HepG2 (cell line): ENCODE results near the gene ZPLD1. TPM values are rescaled to one million over a fixed set of nuclear protein-coding genes. Genes with fewer than 3 reads are reported as not detected.

Experiments used
- ATAC-seq: fragments of 200-7000 bp; cut with Tn5 transposase; 3 replicates; pipeline ENCODE4 v1.9.1; 2020; ENCODE audit warnings: mild to moderate bottlenecking, moderate library complexity
- Bru-seq: library from RNA; stranded (reverse); fragments of 400-500 nt; gene quantifications from one replicate; lab custom pipeline; 2021; lab: Mats Ljungman, UMichigan
- BruChase-seq, 2 experiments: library from RNA; stranded (reverse); fragments of 400-500 nt; gene quantifications; one replicate each; lab custom pipeline; 2021; lab: Mats Ljungman, UMichigan
- BruUV-seq: library from RNA; stranded (reverse); fragments of 400-500 nt; replicated peaks from 2 replicates; lab custom pipeline; 2021; lab: Mats Ljungman, UMichigan
- CTCF ChIA-PET: fragments of 300-600 bp; formaldehyde crosslinking; extraction: SDS; loops from one replicate; lab custom pipeline; 2021; ENCODE audit warnings: low total read pairs, inconsistent platforms, low intra/inter-chr PET ratio; lab: Yijun Ruan, JAX
- POLR2A ChIA-PET: fragments of 350-600 bp; sonication (Branson Sonifier 250); formaldehyde crosslinking; loops from one replicate; lab custom pipeline; 2020; ENCODE audit warnings: antibody characterized with exemption, inconsistent platforms; lab: Yijun Ruan, JAX
- DNase-seq: peaks from one replicate; pipeline ENCODE4 v3.0.0-alpha.2; 2015; ENCODE audit warnings: low spot score
- FAIRE-seq: peaks from 3 replicates; lab custom pipeline; 2011; peaks lifted over from hg19 to GRCh38; lab: Jason Lieb, UNC
- H2AFZ ChIP-seq: one replicate; pipeline ENCODE4 v1.6.1; 2011; ENCODE audit warnings: low read length, inconsistent platforms
- H3K27ac ChIP-seq: fragments of 300-600 bp; 3 replicates; pipeline ENCODE4 v1.8.0; 2011; ENCODE audit warnings: mixed run types, mild to moderate bottlenecking, mixed read lengths, low read length, inconsistent platforms; ENCODE audit not compliant: insufficient read depth; ENCODE audit errors: extremely low read length
- H3K27me3 ChIP-seq, 2 experiments: fragments of 200-600 bp in 1 of 2; 2 replicates in 1 of 2; 3 replicates in 1 of 2; pipeline versions ENCODE4 v1.6.0 to v1.8.0; 2011; ENCODE audit warnings: low read length in 2 of 2, mild to moderate bottlenecking in 2 of 2, moderate library complexity in 2 of 2, inconsistent platforms in 1 of 2; ENCODE audit not compliant: insufficient read depth in 2 of 2, control insufficient read depth in 1 of 2
- H3K36me3 ChIP-seq, 2 experiments: fragments of 200-600 bp in 1 of 2; replicated peaks in 1 of 2; 2 replicates in 1 of 2; 3 replicates in 1 of 2; pipeline versions ENCODE4 v1.5.1 to v1.8.0; 2011; ENCODE audit warnings: low read length in 2 of 2, inconsistent platforms in 1 of 2; ENCODE audit not compliant: insufficient read depth in 2 of 2, control insufficient read depth in 1 of 2
- H3K4me1 ChIP-seq: 2 replicates; pipeline ENCODE4 v1.5.1; 2012; ENCODE audit warnings: low read length, inconsistent platforms; ENCODE audit not compliant: insufficient read depth
- H3K4me2 ChIP-seq: 2 replicates; pipeline ENCODE4 v1.6.0; 2011; ENCODE audit warnings: low read depth, low read length, inconsistent platforms
- H3K4me3 ChIP-seq, 3 experiments: fragments of 200-600 bp in 1 of 3; sonication (generic), shearing (Covaris generic) in 1 of 3; replicated peaks in 1 of 3; 2 replicates each; pipeline ENCODE4 v1.5.1; 2011 to 2016; ENCODE audit warnings: low read length in 3 of 3, inconsistent platforms in 2 of 3, low read depth in 2 of 3, mild to moderate bottlenecking in 2 of 3, control low read depth in 1 of 3, mixed read lengths in 1 of 3; ENCODE audit not compliant: insufficient read depth in 1 of 3
- H3K79me2 ChIP-seq: one replicate; pipeline ENCODE4 v1.6.1; 2011; ENCODE audit warnings: low read length, inconsistent platforms; ENCODE audit not compliant: insufficient read depth
- H3K9ac ChIP-seq: 2 replicates; pipeline ENCODE4 v1.6.0; 2011; ENCODE audit warnings: mild to moderate bottlenecking, low read depth, low read length, inconsistent platforms; ENCODE audit not compliant: insufficient read depth
- H3K9me3 ChIP-seq: 2 replicates; pipeline ENCODE4 v1.5.1; 2012; ENCODE audit warnings: mild to moderate bottlenecking, low read length
- H4K20me1 ChIP-seq: 2 replicates; pipeline ENCODE4 v1.6.0; 2011; ENCODE audit warnings: inconsistent platforms, mild to moderate bottlenecking, low read length, moderate library complexity; ENCODE audit not compliant: insufficient read depth
- CCAR2 ChIP-seq: fragments of 200-400 bp; formaldehyde crosslinking; optimal IDR thresholded peaks from 2 replicates; pipeline ENCODE3; 2018; ENCODE audit warnings: low read depth, mild to moderate bottlenecking, low read length, moderate library complexity
- CENPX ChIP-seq: sonication (generic); formaldehyde crosslinking; IDR thresholded peaks from 2 replicates; pipeline ENCODE4 v1.9.0; 2021; ENCODE audit warnings: mild to moderate bottlenecking, missing genetic modification reagents, moderate library complexity
- JARID2 ChIP-seq: sonication (generic); formaldehyde crosslinking; IDR thresholded peaks from 2 replicates; pipeline ENCODE4 v1.8.1; 2023; ENCODE audit warnings: missing genetic modification reagents, inconsistent platforms; ENCODE audit not compliant: insufficient replicate concordance
- MAFG ChIP-seq: sonication (generic); formaldehyde crosslinking; IDR thresholded peaks from 2 replicates; pipeline ENCODE4 v1.5.1; 2020; ENCODE audit warnings: mild to moderate bottlenecking, missing genetic modification reagents
- RORA ChIP-seq: sonication (generic); formaldehyde crosslinking; IDR thresholded peaks from 2 replicates; pipeline ENCODE4 v1.5.0; 2020; ENCODE audit warnings: mild to moderate bottlenecking, missing genetic modification reagents, moderate library complexity
- TGIF2 ChIP-seq: IDR thresholded peaks from 2 replicates; pipeline ENCODE4 v1.6.1; 2016; ENCODE audit warnings: control low read depth, missing compliant biosample characterization
- XRCC5 ChIP-seq: fragments of 200-400 bp; formaldehyde crosslinking; optimal IDR thresholded peaks from 2 replicates; pipeline ENCODE3; 2017; ENCODE audit warnings: mild to moderate bottlenecking, low read length
- ZBTB3 ChIP-seq: sonication (generic); formaldehyde crosslinking; IDR thresholded peaks from 2 replicates; pipeline ENCODE4 v1.4.0; 2020; ENCODE audit warnings: low read depth, mild to moderate bottlenecking, moderate library complexity, missing genetic modification reagents, borderline replicate concordance
- ZFP37 ChIP-seq: sonication (generic); formaldehyde crosslinking; IDR thresholded peaks from 2 replicates; pipeline ENCODE4 v1.4.0; 2020; ENCODE audit warnings: missing genetic modification reagents, borderline replicate concordance
- ZKSCAN1 ChIP-seq: fragments of 150-350 bp; IDR thresholded peaks from 2 replicates; pipeline ENCODE4 v1.6.1; 2014; ENCODE audit warnings: low read length
- ZNF382 ChIP-seq: sonication (generic); formaldehyde crosslinking; IDR thresholded peaks from 2 replicates; pipeline ENCODE4 v1.5.0; 2020; ENCODE audit warnings: missing genetic modification reagents, mild to moderate bottlenecking, borderline replicate concordance
- ZNF557 ChIP-seq: sonication (generic); formaldehyde crosslinking; IDR thresholded peaks from 2 replicates; pipeline ENCODE4 v1.4.0; 2020; ENCODE audit warnings: missing genetic modification reagents
- ZNF652 ChIP-seq: IDR thresholded peaks from 2 replicates; pipeline ENCODE4 v1.6.1; 2016; ENCODE audit warnings: low read depth, borderline replicate concordance
- ZNF781 ChIP-seq: sonication (generic); formaldehyde crosslinking; IDR thresholded peaks from 2 replicates; pipeline ENCODE4 v1.5.1; 2020; ENCODE audit warnings: borderline replicate concordance, mild to moderate bottlenecking, missing genetic modification reagents; ENCODE audit errors: not compliant biosample characterization
- ZSCAN31 ChIP-seq: sonication (generic); formaldehyde crosslinking; IDR thresholded peaks from 2 replicates; pipeline ENCODE4 v1.5.0; 2020; ENCODE audit warnings: low read depth, mild to moderate bottlenecking, missing genetic modification reagents
- in situ Hi-C: cut with HindIII; loops from 2 replicates; pipeline ENCODE4 v1.10.0; 2017; ENCODE audit warnings: low pct_unique_long_range_greater_than_20kb; ENCODE audit not compliant: extremely low pct_ligation_motif_present
- intact Hi-C: fragments of 100-400 bp; cut with micrococcal nuclease; formaldehyde crosslinking; loops from one replicate; pipeline ENCODE4 v1.10.0; 2022; ENCODE audit not compliant: unreplicated experiment
- long read RNA-seq, 2 experiments: library from RNA in 1 of 2; library from polyadenylated mRNA in 1 of 2; stranded (forward) in 1 of 2; unstranded in 1 of 2; transcript quantifications; one replicate each; pipeline ENCODE4 v2.0.0, GENCODE V29; 2019 to 2022
- polyA minus RNA-seq, 3 experiments: library from RNA; depleted of rRNA, polyadenylated mRNA; stranded (reverse); fragments of >200 nt; gene quantifications; 2 replicates each; pipeline ENCODE4 v1.2.3, GENCODE V29; 2011; ENCODE audit warnings: low replicate concordance in 1 of 3
- polyA plus RNA-seq, 8 experiments: library from polyadenylated mRNA; depleted of rRNA in 3 of 8; stranded (reverse) in 7 of 8; unstranded in 1 of 8; fragments of >200 nt; fragmentation: Illumina TruSeq in 4 of 8; extraction: Trizol in 4 of 8; gene quantifications; 2 replicates each; pipeline versions ENCODE4 v1.2.1 to v1.2.3, GENCODE V29; 2011 to 2016; ENCODE audit warnings: low read depth in 4 of 8, missing spikeins in 1 of 8, mixed read lengths in 1 of 8; ENCODE audit not compliant: insufficient read depth in 1 of 8
- total RNA-seq, 5 experiments: library from RNA; depleted of rRNA; stranded (reverse); fragments of >200 nt; fragmentation: Illumina TruSeq; extraction: Trizol; gene quantifications; 2 replicates each; pipeline ENCODE4 v1.2.3, GENCODE V29; 2016; ENCODE audit warnings: low read depth in 1 of 5
- TF ChIP-seq, protein P1 (sequence below): sonication (generic); formaldehyde crosslinking; IDR thresholded peaks from 2 replicates; pipeline ENCODE4 v1.4.0; 2020; ENCODE audit warnings: missing genetic modification reagents, mild to moderate bottlenecking, borderline replicate concordance
- TF ChIP-seq, protein P2 (sequence below): sonication (generic); formaldehyde crosslinking; IDR thresholded peaks from 2 replicates; pipeline ENCODE4 v1.4.0; 2020; ENCODE audit warnings: mild to moderate bottlenecking, missing genetic modification reagents, borderline replicate concordance

The ZPLD1 gene
- total RNA-seq (2016; rRNA removed; fragmentation: Illumina TruSeq; extraction: Trizol), result not detected in 2 replicates
- not detected in 2 replicates for total RNA-seq (2016; cell fraction: cytosol; rRNA removed; fragmentation: Illumina TruSeq; extraction: Trizol; ENCODE audit: low read depth)
- not detected in 2 replicates for total RNA-seq (2016; cell fraction: insoluble cytoplasmic fraction; rRNA removed; fragmentation: Illumina TruSeq; extraction: Trizol)
- not detected in 2 replicates for total RNA-seq (2016; cell fraction: membrane; rRNA removed; fragmentation: Illumina TruSeq; extraction: Trizol)
- not detected in 2 replicates for total RNA-seq (2016; cell fraction: nucleus; rRNA removed; fragmentation: Illumina TruSeq; extraction: Trizol)
- not detected in 2 replicates for polyA plus RNA-seq (2011; rRNA removed)
- not detected in 2 replicates for polyA plus RNA-seq (2011; cell fraction: cytosol; rRNA removed)
- polyA plus RNA-seq (2011; cell fraction: nucleus; rRNA removed), result not detected in 2 replicates
- not detected in 2 replicates for polyA plus RNA-seq (2012)
- not detected in 2 replicates for polyA plus RNA-seq (2016; cell fraction: cytosol; fragmentation: Illumina TruSeq; extraction: Trizol; ENCODE audit: low read depth)
- not detected in 2 replicates for polyA plus RNA-seq (2016; cell fraction: insoluble cytoplasmic fraction; fragmentation: Illumina TruSeq; extraction: Trizol; ENCODE audit: low read depth)
- not detected in 2 replicates for polyA plus RNA-seq (2016; cell fraction: membrane; fragmentation: Illumina TruSeq; extraction: Trizol; ENCODE audit: low read depth)
- not detected in 2 replicates for polyA plus RNA-seq (2016; cell fraction: nucleus; fragmentation: Illumina TruSeq; extraction: Trizol; ENCODE audit: insufficient read depth, low read depth)
- polyA minus RNA-seq (2011; rRNA and poly(A)+ RNA removed; ENCODE audit: low replicate concordance), result not detected in 2 replicates
- polyA minus RNA-seq (2011; cell fraction: cytosol; rRNA and poly(A)+ RNA removed), result not detected in 2 replicates
- not detected in 2 replicates for polyA minus RNA-seq (2011; cell fraction: nucleus; rRNA and poly(A)+ RNA removed)
- not detected for Bru-seq, nascent RNA
- percentile 0 among the genes with signal in this experiment for BruChase-seq, experiment 1, labeled RNA remaining after a 6-hour chase
- BruChase-seq, experiment 2, labeled RNA remaining after a 2-hour chase, result not detected
- long read RNA-seq, experiment 1, result 0 reads
- long read RNA-seq, experiment 2, result 0 reads

DNA sequence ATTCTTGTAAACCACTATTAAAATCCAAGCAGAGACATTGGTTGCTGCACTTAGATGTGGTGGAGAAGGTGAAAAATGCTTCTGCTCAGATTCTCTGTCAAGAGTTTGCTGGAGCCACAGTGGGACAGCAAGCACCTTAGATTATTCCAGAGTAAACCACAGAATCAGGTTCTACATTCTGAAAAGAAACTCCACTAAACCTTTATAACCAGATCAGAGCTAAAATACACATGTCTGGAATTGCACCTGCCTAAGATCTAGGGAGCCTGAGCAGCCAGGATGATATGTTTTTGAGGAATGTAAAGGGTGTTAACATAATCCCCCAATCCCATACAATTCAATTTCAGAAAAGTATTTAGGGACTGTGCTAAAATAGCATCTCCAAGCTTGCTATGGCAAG lies at the start of gene ZPLD1:
Gene ZPLD1 (plus strand): TSS at position 301 of the 400 bp plus-strand sequence. CDS start 3,473 bp downstream, outside the sequence.
- ATAC-seq, result no peak
- BruUV-seq, result no TSS peak
- TF ChIP-seq CCAR2 (no peak), ZNF781 (CRISPR knock-in tag) (no peak), ZNF652 (CRISPR knock-in tag) (no peak), XRCC5 (no peak), ZKSCAN1 (no peak), JARID2 (CRISPR knock-in tag) (no peak), ZBTB3 (CRISPR knock-in tag) (no peak), MAFG (CRISPR knock-in tag) (no peak), CENPX (no peak), TGIF2 (CRISPR knock-in tag) (no peak), ZNF557 (no peak), ZSCAN31 (CRISPR knock-in tag) (no peak), RORA (CRISPR knock-in tag) (no peak), ZNF382 (CRISPR knock-in tag) (no peak), ZFP37 (CRISPR knock-in tag) (no peak)
- TF ChIP-seq, protein P1, sequence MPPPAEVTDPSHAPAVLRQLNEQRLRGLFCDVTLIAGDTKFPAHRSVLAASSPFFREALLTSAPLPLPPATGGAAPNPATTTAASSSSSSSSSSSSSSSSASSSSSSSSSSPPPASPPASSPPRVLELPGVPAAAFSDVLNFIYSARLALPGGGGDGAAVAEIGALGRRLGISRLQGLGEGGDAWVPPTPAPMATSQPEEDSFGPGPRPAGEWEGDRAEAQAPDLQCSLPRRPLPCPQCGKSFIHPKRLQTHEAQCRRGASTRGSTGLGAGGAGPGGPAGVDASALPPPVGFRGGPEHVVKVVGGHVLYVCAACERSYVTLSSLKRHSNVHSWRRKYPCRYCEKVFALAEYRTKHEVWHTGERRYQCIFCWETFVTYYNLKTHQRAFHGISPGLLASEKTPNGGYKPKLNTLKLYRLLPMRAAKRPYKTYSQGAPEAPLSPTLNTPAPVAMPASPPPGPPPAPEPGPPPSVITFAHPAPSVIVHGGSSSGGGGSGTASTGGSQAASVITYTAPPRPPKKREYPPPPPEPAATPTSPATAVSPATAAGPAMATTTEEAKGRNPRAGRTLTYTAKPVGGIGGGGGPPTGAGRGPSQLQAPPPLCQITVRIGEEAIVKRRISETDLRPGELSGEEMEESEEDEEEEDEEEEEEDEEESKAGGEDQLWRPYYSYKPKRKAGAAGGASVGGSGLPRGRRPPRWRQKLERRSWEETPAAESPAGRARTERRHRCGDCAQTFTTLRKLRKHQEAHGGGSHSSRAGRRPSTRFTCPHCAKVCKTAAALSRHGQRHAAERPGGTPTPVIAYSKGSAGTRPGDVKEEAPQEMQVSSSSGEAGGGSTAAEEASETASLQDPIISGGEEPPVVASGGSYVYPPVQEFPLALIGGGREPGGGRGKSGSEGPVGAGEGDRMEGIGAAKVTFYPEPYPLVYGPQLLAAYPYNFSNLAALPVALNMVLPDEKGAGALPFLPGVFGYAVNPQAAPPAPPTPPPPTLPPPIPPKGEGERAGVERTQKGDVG (CRISPR knock-in tag), result no peak
- TF ChIP-seq, protein P2, sequence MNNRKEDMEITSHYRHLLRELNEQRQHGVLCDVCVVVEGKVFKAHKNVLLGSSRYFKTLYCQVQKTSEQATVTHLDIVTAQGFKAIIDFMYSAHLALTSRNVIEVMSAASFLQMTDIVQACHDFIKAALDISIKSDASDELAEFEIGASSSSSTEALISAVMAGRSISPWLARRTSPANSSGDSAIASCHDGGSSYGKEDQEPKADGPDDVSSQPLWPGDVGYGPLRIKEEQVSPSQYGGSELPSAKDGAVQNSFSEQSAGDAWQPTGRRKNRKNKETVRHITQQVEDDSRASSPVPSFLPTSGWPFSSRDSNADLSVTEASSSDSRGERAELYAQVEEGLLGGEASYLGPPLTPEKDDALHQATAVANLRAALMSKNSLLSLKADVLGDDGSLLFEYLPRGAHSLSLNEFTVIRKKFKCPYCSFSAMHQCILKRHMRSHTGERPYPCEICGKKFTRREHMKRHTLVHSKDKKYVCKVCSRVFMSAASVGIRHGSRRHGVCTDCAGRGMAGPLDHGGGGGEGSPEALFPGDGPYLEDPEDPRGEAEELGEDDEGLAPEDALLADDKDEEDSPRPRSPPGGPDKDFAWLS (CRISPR knock-in tag), result no peak

More for the DNA sequence above, at the start of gene ZPLD1:
- intact Hi-C loops, result no loop called here
- no peak within 1 kb of the TSS for H3K9ac ChIP-seq
- no peaks in the 10 kb centered on the region for H3K36me3 ChIP-seq
- H3K27ac ChIP-seq, result no peak within 1 kb of the TSS
- H3K4me3 ChIP-seq, result no peak within 1 kb of the TSS
- POLR2A ChIA-PET, result no interaction called here
- no peak for FAIRE-seq
- H3K27me3 ChIP-seq, result no peaks in the 10 kb centered on the region
- no peaks in the 10 kb centered on the region for H3K9me3 ChIP-seq
- in situ Hi-C loops, result no loop called here
- H3K79me2 ChIP-seq, result no peaks in the 10 kb centered on the region
- no peak within 1 kb of the TSS for H2AFZ ChIP-seq
- H3K4me2 ChIP-seq, result no peak within 1 kb of the TSS
- no peaks in the 10 kb centered on the region for H3K4me1 ChIP-seq
- no peak for DNase-seq
- CTCF ChIA-PET, result no interaction called here
- H4K20me1 ChIP-seq, result no peaks in the 10 kb centered on the region
